Kidney (tissue), 22 donors: Measurements from ENCODE around the gene KIF25. TPM values are rescaled to one million over a fixed set of nuclear protein-coding genes. Genes with fewer than 3 reads are reported as not detected.

ENCODE experiments used
- DNase-seq, 5 donors: peaks; one replicate each; pipeline ENCODE4 v3.0.0-alpha.2; 2013 to 2020
- FAIRE-seq: peaks from 2 replicates; lab custom pipeline; 2012; peaks lifted over from hg19 to GRCh38; lab: Jason Lieb, UNC
- H3K27ac ChIP-seq, 2 donors: one replicate each; pipeline ENCODE4 v1.7.0; 2013; ENCODE audit warnings: low read depth in 2 of 2, low read length in 2 of 2, inconsistent platforms in 1 of 2
- H3K27me3 ChIP-seq: one replicate; pipeline ENCODE4 v1.7.1; 2013; ENCODE audit warnings: low read length, inconsistent platforms; ENCODE audit not compliant: control insufficient read depth, insufficient read depth
- H3K36me3 ChIP-seq, 3 donors: one replicate each; pipeline versions ENCODE4 v1.7.0 to v1.7.1; 2013; ENCODE audit warnings: low read length in 3 of 3, control low read depth in 1 of 3, inconsistent platforms in 1 of 3; ENCODE audit not compliant: insufficient read depth in 3 of 3, control insufficient read depth in 2 of 3
- H3K4me1 ChIP-seq, 3 donors: one replicate each; pipeline versions ENCODE4 v1.7.0 to v1.7.1; 2013; ENCODE audit warnings: low read length in 3 of 3, inconsistent platforms in 1 of 3, low read depth in 1 of 3; ENCODE audit not compliant: control insufficient read depth in 2 of 3, insufficient read depth in 2 of 3
- H3K4me3 ChIP-seq, 3 donors: one replicate each; pipeline versions ENCODE4 v1.7.0 to v1.8.1; 2013; ENCODE audit warnings: low read length in 3 of 3, control low read depth in 1 of 3, inconsistent platforms in 1 of 3
- H3K9ac ChIP-seq, 3 donors: one replicate each; pipeline versions ENCODE4 v1.7.0 to v1.7.1; 2013; ENCODE audit warnings: low read length in 3 of 3, control low read depth in 1 of 3, inconsistent platforms in 1 of 3
- H3K9me3 ChIP-seq, 3 donors: one replicate each; pipeline versions ENCODE4 v1.7.0 to v1.7.1; 2013; ENCODE audit warnings: low read length in 3 of 3, control low read depth in 1 of 3, inconsistent platforms in 1 of 3; ENCODE audit not compliant: control insufficient read depth in 2 of 3, insufficient read depth in 1 of 3
- CTCF ChIP-seq: IDR thresholded peaks from 3 replicates; pipeline ENCODE4 v1.5.1; 2012; ENCODE audit warnings: mild to moderate bottlenecking, moderate library complexity, borderline replicate concordance; ENCODE audit not compliant: insufficient read depth; ENCODE audit errors: extremely low read depth
- intact Hi-C: fragments of 100-400 bp; cut with DNase I; formaldehyde crosslinking; loops from one replicate; pipeline ENCODE4 v1.11.1; 2022
- long read RNA-seq, 10 donors: library from polyadenylated mRNA in 1 of 10; unstranded in 1 of 10; transcript quantifications; one replicate each; pipeline ENCODE4 v2.0.0 and lab custom pipeline, GENCODE V29; 2021 to 2026
- polyA plus RNA-seq: library from polyadenylated mRNA; stranded (reverse); fragments of 350-450 nt; fragmentation: Illumina TruSeq; extraction: RNeasy Lipid Tissue Mini Kit (QIAGEN cat#74804); gene quantifications from one replicate; pipeline ENCODE4 v1.2.3, GENCODE V29; 2014; ENCODE audit warnings: low read depth, low replicate concordance; ENCODE audit not compliant: insufficient read depth
- total RNA-seq: library from RNA; stranded (reverse); fragmentation: NEBNext Ultra II Directional; extraction: Animal tissue kit (Norgen Biotek cat#: 25700); gene quantifications from one replicate; pipeline ENCODE4 v1.2.1, GENCODE V29; 2021
- donor health status: control.
- donor health status: control.
- donor health status: control.
- donor health status: control.
- donor health status: control.
- donor health status: DM: yes; HTN: yes; CAD: no.
- donor health status: Normal renal cell carcinoma (clear cell type).

KIF25 gene
- total RNA-seq: not detected
- polyA plus RNA-seq: not detected
- long read RNA-seq, donor 1: 0 reads
- long read RNA-seq, donor 2: 0 reads
- long read RNA-seq, donor 3: 0 reads
- long read RNA-seq, donor 4: 0 reads
- long read RNA-seq, donor 5: 0 reads
- long read RNA-seq, donor 6: 0 reads
- long read RNA-seq, donor 7: 0 reads
- long read RNA-seq, donor 8: 0 reads
- long read RNA-seq, donor 9: 0 reads
- long read RNA-seq, donor 10: 0 reads

- no peaks in the 10 kb centered on the region for H3K4me1 ChIP-seq
- FAIRE-seq (no peak), DNase-seq (peak in 1 of 5 donors; percentile 38)
- no peaks in the 10 kb centered on the region for H3K27me3 ChIP-seq
- no peak for TF ChIP-seq CTCF
- no peak within 1 kb of the TSS for H3K27ac ChIP-seq
- no peak within 1 kb of the TSS for H3K4me3 ChIP-seq
- H3K9me3 ChIP-seq: no peaks in the 10 kb centered on the region
- no peaks in the 10 kb centered on the region for H3K36me3 ChIP-seq
- intact Hi-C loops: no loop called here
- H3K9ac ChIP-seq: no peak within 1 kb of the TSS
Measured at GRCh38 chr6:167997642-167998041, at the start of gene KIF25. TSS of gene KIF25 (plus strand) at chr6:167997671. CDS start at chr6:168029586, 31,915 bp downstream.

DNA sequence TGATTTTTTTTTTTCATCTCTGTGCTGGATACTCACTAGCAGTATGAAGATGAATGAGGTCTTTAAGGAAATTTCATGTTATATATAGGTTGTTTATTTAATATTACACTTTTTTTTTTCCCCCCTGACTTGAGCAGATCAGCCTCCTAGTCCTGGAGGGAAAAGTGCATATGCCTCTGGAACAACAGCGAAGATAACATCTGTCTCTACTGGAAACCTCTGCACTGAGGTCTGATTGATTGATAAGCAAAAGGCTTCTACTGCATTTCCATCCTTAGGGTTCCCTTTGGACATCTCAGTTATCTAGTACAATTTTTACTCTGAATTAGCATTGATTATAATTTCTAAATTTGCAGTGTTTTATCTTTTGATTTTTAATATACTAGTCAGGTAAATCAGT is 49.8 kb upstream of the KIF25 start:
- DNase-seq (no peak), FAIRE-seq (no peak)
- no peak overlapping the region for H3K9ac ChIP-seq
- no peaks in the 10 kb centered on the region for H3K27me3 ChIP-seq
- no peaks in the 10 kb centered on the region for H3K9me3 ChIP-seq
- no peak overlapping the region for H3K27ac ChIP-seq
- TF ChIP-seq CTCF: no peak
- H3K36me3 ChIP-seq: peaks cover 13 to 64% (median 25%) of the 10 kb centered on the region in 3 donors
- no peak overlapping the region for H3K4me3 ChIP-seq
- intact Hi-C loops: no loop called here
- H3K4me1 ChIP-seq: peaks cover 0 to 3% (median 0%) of the 10 kb centered on the region in 3 donors

- no peak for FAIRE-seq
- no peak for TF ChIP-seq CTCF
- H3K27me3 ChIP-seq: no peaks in the 10 kb centered on the region
- DNase-seq: no peak
- no peak overlapping the region for H3K27ac ChIP-seq
- H3K4me3 ChIP-seq: no peak overlapping the region
- H3K36me3 ChIP-seq: peaks cover 13 to 56% (median 23%) of the 10 kb centered on the region in 3 donors
- intact Hi-C loops: no loop called here
- no peaks in the 10 kb centered on the region for H3K9me3 ChIP-seq
- no peak overlapping the region for H3K9ac ChIP-seq
- H3K4me1 ChIP-seq: peaks cover 0 to 3% (median 0%) of the 10 kb centered on the region in 3 donors
Measured at GRCh38 chr6:167948716-167949115, 48.8 kb upstream of the KIF25 start.
